GM12891 (cell line): ENCODE results near the gene STIMATE.

Source experiments
- POLR2A ChIP-seq: IDR thresholded peaks from 2 replicates; pipeline ENCODE4 v1.6.1; 2011; ENCODE audit warnings: low read depth, low read length, control low read depth
- POLR2AphosphoS5 ChIP-seq: IDR thresholded peaks from 2 replicates; pipeline ENCODE4 v1.6.1; 2011; ENCODE audit warnings: low read depth, low read length, control low read depth
- SPI1 ChIP-seq: IDR thresholded peaks from 2 replicates; pipeline ENCODE4 v1.6.1; 2011; ENCODE audit warnings: low read depth, low read length, control low read depth
- TAF1 ChIP-seq: IDR thresholded peaks from 2 replicates; pipeline ENCODE4 v1.6.1; 2011; ENCODE audit warnings: low read depth, low read length, control low read depth

DNA sequence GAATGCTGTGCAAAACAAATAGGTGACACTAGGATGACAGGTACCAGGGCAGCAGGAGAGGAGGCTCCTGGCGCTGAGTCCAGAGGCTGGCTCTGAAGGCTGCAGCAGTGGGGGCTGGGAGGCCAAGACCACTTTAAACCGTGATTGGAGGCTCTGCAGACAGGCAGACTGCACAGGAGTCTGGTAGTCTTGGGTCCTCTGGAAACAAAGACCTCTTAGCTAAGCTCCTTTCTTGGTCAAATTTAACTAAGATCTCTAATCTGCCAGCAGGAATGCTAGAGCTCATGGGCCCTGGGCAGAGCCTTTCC lies 58.1 kb downstream of the STIMATE start:
- TF ChIP-seq TAF1 (no peak), POLR2AphosphoS5 (no peak), SPI1 (no peak), POLR2A (no peak)
